Chondrocyte (in vitro differentiated cells): ENCODE measurements around the gene RNF166. TPM values are rescaled to one million over a fixed set of nuclear protein-coding genes. Genes with fewer than 3 reads are reported as not detected.

Experiments
- DNase-seq: peaks from one replicate; pipeline ENCODE4 v3.0.0; 2021; ENCODE audit warnings: mixed read lengths, low spot score
- H3K27ac Mint-ChIP-seq: one replicate; pipeline ENCODE4 v1.8.0; 2021; ENCODE audit warnings: mild to moderate bottlenecking, moderate library complexity, mixed read lengths; ENCODE audit not compliant: unreplicated experiment
- H3K27me3 Mint-ChIP-seq: 2 replicates; pipeline ENCODE4 v1.8.0; 2021; ENCODE audit warnings: low read depth, mixed read lengths
- H3K36me3 Mint-ChIP-seq: 2 replicates; pipeline ENCODE4 v1.8.0; 2021; ENCODE audit warnings: low read depth, mixed read lengths
- H3K4me1 Mint-ChIP-seq: 2 replicates; pipeline ENCODE4 v1.8.0; 2021; ENCODE audit warnings: low read depth, mild to moderate bottlenecking, mixed read lengths
- H3K4me3 Mint-ChIP-seq: one replicate; pipeline ENCODE4 v1.8.0; 2021; ENCODE audit warnings: mild to moderate bottlenecking, moderate library complexity, mixed read lengths; ENCODE audit not compliant: unreplicated experiment
- H3K9me3 Mint-ChIP-seq: 2 replicates; pipeline ENCODE4 v1.8.0; 2021; ENCODE audit warnings: low read depth, mixed read lengths
- CTCF ChIP-seq: fragments of 200-600 bp; sonication (generic); IDR thresholded peaks from 2 replicates; pipeline ENCODE4 v1.5.0; 2021; ENCODE audit warnings: antibody characterized with exemption, mild to moderate bottlenecking, moderate library complexity
- total RNA-seq: library from RNA; stranded (reverse); gene quantifications from 3 replicates; pipeline ENCODE4 v1.2.1, GENCODE V29; 2021

Gene RNF166
- total RNA-seq, 1 donor from 2014 or later, result 12.8 TPM

GRCh38 chr16:88738151-88739084 is 32.2 kb upstream of the RNF166 start:
- H3K4me1 Mint-ChIP-seq, result no peaks in the 10 kb centered on the region

GRCh38 chr16:88737298-88738150 is 31.3 kb upstream of the RNF166 start:
- no peaks in the 10 kb centered on the region for H3K9me3 Mint-ChIP-seq
- DNase-seq, result no peak
- TF ChIP-seq CTCF, result peak; percentile 96
- no peaks in the 10 kb centered on the region for H3K27me3 Mint-ChIP-seq
- peaks cover 5% of the 10 kb centered on the region for H3K36me3 Mint-ChIP-seq
- H3K4me3 Mint-ChIP-seq, result no peak overlapping the region
- no peak overlapping the region for H3K27ac Mint-ChIP-seq
- no peaks in the 10 kb centered on the region for H3K4me1 Mint-ChIP-seq

More at GRCh38 chr16:88738151-88739084, 32.2 kb upstream of the RNF166 start:
- no peak for TF ChIP-seq CTCF
- Mint-ChIP-seq H3K4me3 (no peak overlapping the region), H3K36me3 (peaks cover 5% of the 10 kb centered on the region), H3K27ac (no peak overlapping the region), H3K9me3 (no peaks in the 10 kb centered on the region), H3K27me3 (no peaks in the 10 kb centered on the region)
- no peak for DNase-seq

GRCh38 chr16:88736496-88736895 is 30.3 kb upstream of the RNF166 start:
- H3K27ac Mint-ChIP-seq, result no peak overlapping the region
- no peak for DNase-seq
- peaks cover 5% of the 10 kb centered on the region for H3K36me3 Mint-ChIP-seq
- H3K4me1 Mint-ChIP-seq, result peaks cover 1% of the 10 kb centered on the region
- no peaks in the 10 kb centered on the region for H3K9me3 Mint-ChIP-seq
- H3K4me3 Mint-ChIP-seq, result no peak overlapping the region
- H3K27me3 Mint-ChIP-seq, result no peaks in the 10 kb centered on the region
- TF ChIP-seq CTCF, result no peak

GRCh38 chr16:88736088-88736487 is 29.9 kb upstream of the RNF166 start:
- H3K27me3 Mint-ChIP-seq, result no peaks in the 10 kb centered on the region
- H3K9me3 Mint-ChIP-seq, result no peaks in the 10 kb centered on the region
- H3K4me3 Mint-ChIP-seq, result no peak overlapping the region
- H3K27ac Mint-ChIP-seq, result no peak overlapping the region
- H3K4me1 Mint-ChIP-seq, result peaks cover 5% of the 10 kb centered on the region
- H3K36me3 Mint-ChIP-seq, result peaks cover 8% of the 10 kb centered on the region
- no peak for TF ChIP-seq CTCF
- DNase-seq, result no peak

GRCh38 chr16:88735616-88736015 is 29.4 kb upstream of the RNF166 start:
- TF ChIP-seq CTCF, result no peak
- Mint-ChIP-seq H3K4me3 (no peak overlapping the region), H3K27me3 (no peaks in the 10 kb centered on the region), H3K27ac (no peak overlapping the region), H3K9me3 (no peaks in the 10 kb centered on the region), H3K36me3 (peaks cover 11% of the 10 kb centered on the region), H3K4me1 (peaks cover 9% of the 10 kb centered on the region)
- DNase-seq, result no peak
